Thyroid gland (tissue), 4 donors: Measurements from ENCODE around the gene OR2T1.
"Not testable (repeated sequence)": the region's sequence is repeated elsewhere in the genome, so short reads cannot be mapped to it uniquely, and the experiment has no call there.

Source experiments
- POLR2A ChIP-seq, 2 donors: fragments of 450-650 bp; IDR thresholded peaks; one replicate each; pipeline ENCODE4 v1.6.1; 2017; ENCODE audit warnings: antibody characterized with exemption in 2 of 2, mild to moderate bottlenecking in 2 of 2, moderate library complexity in 1 of 2
- TF ChIP-seq, protein P1 (sequence below), 6 experiments: fragments of 200-600 bp in 3 of 6; fragments of 450-650 bp in 3 of 6; sonication (generic) in 3 of 6; IDR thresholded peaks; one replicate each; pipeline ENCODE4 v1.5.1; 2016 to 2019; ENCODE audit warnings: antibody characterized with exemption in 6 of 6, mild to moderate bottlenecking in 2 of 6, inconsistent platforms in 1 of 6, moderate library complexity in 1 of 6

DNA sequence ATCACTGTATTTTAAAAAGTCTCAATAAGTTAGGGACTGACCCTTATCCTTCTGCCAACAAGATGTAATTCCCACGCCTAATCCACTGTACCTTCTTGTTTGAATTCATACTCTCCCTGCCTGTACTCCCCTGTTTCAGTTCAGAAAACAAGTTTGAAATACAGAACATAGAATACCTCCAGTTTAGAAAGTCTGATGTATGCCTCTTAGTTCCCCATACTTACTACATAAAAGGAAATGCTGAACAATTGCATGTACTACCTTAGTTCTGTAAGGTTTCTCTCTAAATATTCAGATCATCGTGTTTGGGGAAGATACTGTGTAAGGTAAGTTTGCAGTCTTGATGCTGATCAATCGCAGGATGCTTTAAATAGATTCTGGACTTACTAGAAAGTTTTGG is 33.5 kb downstream of the OR2T1 start:
- TF ChIP-seq, protein P1, sequence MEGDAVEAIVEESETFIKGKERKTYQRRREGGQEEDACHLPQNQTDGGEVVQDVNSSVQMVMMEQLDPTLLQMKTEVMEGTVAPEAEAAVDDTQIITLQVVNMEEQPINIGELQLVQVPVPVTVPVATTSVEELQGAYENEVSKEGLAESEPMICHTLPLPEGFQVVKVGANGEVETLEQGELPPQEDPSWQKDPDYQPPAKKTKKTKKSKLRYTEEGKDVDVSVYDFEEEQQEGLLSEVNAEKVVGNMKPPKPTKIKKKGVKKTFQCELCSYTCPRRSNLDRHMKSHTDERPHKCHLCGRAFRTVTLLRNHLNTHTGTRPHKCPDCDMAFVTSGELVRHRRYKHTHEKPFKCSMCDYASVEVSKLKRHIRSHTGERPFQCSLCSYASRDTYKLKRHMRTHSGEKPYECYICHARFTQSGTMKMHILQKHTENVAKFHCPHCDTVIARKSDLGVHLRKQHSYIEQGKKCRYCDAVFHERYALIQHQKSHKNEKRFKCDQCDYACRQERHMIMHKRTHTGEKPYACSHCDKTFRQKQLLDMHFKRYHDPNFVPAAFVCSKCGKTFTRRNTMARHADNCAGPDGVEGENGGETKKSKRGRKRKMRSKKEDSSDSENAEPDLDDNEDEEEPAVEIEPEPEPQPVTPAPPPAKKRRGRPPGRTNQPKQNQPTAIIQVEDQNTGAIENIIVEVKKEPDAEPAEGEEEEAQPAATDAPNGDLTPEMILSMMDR (IDR thresholded peaks at IDR 0.05) = not testable (repeated sequence)
- not testable (repeated sequence) for TF ChIP-seq POLR2A (IDR thresholded peaks at IDR 0.05)
